Hippocampal formation (tissue), 2 donors: ENCODE data around the gene KCNAB2.

ENCODE experiments used
- DNase-seq, 2 donors: peaks; one replicate each; lab custom pipeline; 2025; lab: John Stamatoyannopoulos, UW

The KCNAB2 gene

DNA sequence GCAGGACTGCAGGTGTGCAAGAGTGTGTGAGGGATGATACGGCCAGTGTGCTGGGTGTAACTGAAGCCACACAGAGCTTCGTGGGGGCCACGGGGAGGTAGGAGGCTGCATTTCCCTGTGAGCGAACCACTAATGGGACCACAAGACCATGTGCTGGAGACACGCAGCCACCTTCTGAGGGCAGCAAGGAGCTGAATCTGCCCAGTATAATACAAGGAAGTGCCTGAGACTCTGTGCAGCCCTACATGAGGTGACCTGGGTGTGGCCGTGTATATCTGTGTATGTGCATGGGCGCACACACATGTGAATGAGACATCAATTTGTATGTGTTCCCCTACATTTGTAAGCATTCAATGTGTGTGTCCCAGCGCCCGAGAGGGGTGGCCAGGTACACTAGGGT is 83.6 kb downstream of the KCNAB2 start:
- no peak for DNase-seq

DNA sequence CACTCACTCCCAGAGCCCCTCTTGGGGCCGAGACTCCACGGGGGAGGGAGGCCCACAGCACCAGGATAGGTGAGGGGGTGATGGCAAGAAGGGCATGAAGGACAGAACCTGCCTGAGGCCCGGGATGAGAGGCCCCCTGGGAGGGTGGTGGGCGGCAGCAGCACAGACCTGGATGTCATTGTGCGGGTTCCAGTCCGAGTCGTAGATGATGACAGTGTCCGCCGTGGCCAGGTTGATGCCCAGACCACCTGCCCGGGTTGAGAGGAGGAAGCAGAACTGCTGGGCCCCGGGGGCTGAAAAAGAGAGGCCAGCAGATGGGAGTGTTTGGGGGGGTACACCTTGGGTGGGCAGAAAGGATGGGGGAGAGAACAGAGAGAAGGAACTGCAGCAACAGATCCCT is 84.3 kb downstream of the KCNAB2 start:
- no peak for DNase-seq

- DNase-seq, result no peak
Observed at GRCh38 chr1:6130596-6130995, 84.9 kb downstream of the KCNAB2 start.

- DNase-seq, result no peak
Observed at GRCh38 chr1:6131561-6131960, 85.9 kb downstream of the KCNAB2 start.

DNA sequence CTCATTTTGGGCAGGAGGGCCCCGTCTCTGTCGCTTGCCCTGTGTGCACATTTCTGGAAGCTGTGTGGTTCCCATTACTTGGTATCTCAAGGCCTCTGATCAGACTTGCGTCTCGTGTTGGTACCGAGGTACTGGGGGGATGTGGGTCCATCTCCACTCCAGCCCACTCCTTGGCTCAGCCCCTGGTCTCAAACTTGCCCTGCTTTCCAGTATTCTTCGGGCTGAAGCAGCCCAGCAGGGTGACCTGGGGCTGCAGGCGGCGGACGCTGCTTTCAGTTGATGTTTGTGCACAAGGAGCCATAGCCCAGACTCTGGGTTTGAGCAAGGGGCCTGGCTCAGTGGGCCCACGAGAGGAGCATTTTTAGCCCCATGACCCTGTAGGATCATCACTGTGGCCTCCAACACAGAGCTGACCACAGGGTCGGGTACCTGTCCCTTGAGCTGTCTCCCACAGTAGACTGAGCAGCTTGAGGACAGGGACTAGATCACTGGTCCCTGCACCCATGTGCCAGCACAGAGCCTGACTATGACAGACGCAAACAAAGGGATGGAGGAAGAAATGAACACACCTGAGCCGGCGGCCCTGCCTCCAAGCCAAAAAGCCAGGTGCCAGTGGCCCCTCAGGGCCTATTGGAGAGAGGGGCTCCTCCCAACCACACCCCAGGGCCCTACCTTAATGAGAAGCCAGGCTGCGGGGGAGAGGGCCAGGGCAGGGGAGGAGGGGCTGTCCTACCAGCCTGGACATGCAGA is 87.6 kb downstream of the KCNAB2 start:
- DNase-seq, result no peak

DNA sequence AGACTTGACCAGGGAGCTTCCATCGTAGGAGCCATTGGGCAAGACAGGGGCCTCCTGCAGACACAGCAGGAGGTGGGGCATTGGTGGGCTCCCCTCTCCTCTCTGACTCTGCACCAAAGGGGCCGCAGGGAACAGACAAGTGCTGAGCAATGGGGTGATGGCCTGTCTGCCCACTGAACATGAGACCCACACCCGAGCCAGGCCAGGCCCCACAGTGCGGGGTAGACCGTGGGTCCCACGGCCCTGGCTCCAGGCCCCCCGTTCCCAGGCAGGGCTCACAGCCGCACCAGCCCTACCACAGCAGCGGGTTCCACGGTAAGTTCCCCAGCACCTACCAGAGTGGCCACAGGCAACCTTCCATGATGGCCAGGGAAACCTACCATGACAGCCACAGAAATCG is 88.5 kb downstream of the KCNAB2 start:
- DNase-seq, result no peak

GRCh38 chr1:6134741-6135510 is 89.2 kb downstream of the KCNAB2 start:
- no peak for DNase-seq

DNA sequence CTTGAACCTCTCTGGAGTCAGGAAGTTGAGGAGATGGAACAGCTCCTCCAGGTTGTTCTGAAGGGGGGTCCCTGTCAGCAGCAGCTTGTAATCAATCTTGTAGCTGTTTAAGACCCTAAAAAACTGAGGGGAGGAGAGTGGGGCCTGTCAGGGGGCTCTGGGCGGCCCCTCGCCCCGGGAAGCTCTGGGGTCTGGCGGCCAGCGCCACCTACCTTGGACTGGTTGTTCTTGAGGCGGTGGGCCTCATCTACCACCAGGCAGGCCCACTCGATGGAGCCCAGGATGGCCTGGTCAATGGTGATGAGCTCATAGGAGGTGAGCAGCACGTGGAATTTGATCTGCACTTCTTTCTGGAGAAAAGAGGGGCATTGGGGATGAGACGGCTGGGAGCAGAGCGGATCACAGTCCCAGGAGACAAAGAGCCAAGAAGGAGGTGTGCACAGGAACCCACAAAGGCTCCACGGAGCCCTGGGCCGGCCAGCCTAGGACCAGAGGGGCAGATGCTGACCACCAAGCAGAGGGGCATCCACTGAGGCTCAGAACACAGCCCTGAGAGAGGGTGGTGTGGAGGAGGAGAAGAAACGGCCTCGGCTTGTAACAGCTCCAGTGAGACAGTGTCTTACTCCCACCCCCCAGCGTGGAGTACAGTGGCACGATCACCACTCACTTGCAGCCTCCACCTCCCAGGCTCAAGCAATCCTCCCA is 91.0 kb downstream of the KCNAB2 start:
- no peak for DNase-seq

- DNase-seq, result no peak
Observed at GRCh38 chr1:6137758-6138157, 92.1 kb downstream of the KCNAB2 start.

GRCh38 chr1:6140413-6140812 is 94.7 kb downstream of the KCNAB2 start:
- DNase-seq, result no peak

DNA sequence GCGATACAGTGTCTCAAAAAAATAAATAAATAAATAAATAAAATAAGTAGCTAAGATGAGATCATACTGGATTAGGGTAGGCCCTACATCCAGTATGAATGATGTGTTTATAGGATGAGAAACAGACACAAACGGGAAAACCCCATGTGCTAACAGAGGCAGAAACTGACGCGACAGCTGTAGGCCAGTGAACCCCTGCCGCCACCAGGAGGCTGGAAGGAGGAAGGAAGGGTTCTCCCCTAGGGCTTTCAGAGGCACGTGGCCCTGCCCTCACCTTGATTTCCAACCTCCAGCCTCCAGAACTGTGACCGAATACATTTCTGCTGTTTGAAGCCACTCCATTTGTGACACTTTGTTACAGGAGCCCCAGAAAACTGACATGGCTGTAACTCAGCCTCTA is 95.9 kb downstream of the KCNAB2 start:
- no peak for DNase-seq

- DNase-seq, result no peak
Observed at GRCh38 chr1:6142036-6142621, 96.4 kb downstream of the KCNAB2 start.

DNA sequence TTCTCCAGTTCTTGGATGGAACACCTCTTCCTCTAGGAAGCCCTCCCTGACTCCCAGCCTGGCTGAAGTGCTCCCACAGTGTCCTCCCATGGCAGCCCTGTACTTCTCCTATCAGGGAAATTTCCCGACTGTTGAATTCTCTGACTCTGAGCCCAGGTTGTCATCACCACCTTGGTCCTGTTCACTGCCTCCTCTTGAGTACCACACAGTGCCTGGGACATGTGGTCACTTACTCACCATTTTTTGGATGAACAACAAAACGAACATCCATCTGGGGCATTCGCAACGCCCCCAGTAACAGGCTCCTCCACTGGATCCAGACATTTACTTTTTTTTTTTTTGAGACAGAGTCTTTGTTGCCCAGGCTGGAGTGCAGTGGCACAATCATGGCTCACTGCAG is 97.0 kb downstream of the KCNAB2 start:
- DNase-seq, result no peak

- no peak for DNase-seq
Observed at GRCh38 chr1:6143395-6143794, 97.7 kb downstream of the KCNAB2 start.

DNA sequence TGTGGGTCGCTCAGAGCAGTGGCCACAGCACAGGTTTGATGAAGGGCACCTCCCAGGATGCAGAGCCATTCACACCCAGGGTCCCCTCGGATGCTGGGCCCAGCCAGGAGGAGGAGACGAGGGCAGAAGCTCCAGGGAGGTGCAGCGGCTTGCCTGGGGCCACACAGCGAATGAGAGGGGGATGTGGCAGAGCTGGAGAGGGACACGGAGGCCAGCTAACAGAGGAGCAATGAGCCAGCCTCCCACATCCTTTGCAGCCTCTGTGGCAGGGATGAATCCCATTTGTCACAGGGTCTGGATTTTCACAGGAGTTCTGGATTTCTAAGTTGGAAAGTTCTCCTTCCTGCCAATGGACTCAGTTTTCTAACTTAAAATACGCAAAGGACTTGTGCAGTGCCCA is 98.5 kb downstream of the KCNAB2 start:
- DNase-seq, result no peak

GRCh38 chr1:6144647-6145395 is 99.1 kb downstream of the KCNAB2 start:
- DNase-seq, result no peak

GRCh38 chr1:6145396-6145750 is 99.7 kb downstream of the KCNAB2 start:
- DNase-seq, result no peak

DNA sequence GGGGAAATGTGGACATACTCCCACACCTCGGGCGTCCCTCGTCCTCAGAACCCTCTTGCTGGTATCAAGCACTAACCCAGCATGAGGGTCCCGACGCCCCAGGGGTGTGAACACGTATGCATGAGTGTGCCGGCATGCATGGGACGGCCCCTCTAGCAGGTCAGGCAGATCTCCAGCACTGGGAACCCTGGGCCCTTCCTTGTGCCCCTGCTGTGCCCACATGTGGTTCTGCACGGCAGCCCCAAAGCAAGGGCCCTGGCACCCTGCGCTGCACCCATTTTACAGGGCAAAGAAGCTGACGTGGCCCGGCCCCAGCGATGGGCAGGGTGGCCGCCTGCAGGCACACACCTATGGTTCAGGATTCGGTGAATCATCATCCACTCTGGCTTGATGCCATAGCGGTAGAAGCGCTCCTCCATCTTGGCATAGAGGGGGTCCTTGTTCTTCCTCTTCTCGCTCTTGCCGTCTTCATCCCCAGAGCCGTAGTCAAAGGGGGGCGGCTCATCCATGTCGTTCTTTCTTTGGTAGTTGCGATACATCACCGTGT is 100.2 kb downstream of the KCNAB2 start:
- no peak for DNase-seq

DNA sequence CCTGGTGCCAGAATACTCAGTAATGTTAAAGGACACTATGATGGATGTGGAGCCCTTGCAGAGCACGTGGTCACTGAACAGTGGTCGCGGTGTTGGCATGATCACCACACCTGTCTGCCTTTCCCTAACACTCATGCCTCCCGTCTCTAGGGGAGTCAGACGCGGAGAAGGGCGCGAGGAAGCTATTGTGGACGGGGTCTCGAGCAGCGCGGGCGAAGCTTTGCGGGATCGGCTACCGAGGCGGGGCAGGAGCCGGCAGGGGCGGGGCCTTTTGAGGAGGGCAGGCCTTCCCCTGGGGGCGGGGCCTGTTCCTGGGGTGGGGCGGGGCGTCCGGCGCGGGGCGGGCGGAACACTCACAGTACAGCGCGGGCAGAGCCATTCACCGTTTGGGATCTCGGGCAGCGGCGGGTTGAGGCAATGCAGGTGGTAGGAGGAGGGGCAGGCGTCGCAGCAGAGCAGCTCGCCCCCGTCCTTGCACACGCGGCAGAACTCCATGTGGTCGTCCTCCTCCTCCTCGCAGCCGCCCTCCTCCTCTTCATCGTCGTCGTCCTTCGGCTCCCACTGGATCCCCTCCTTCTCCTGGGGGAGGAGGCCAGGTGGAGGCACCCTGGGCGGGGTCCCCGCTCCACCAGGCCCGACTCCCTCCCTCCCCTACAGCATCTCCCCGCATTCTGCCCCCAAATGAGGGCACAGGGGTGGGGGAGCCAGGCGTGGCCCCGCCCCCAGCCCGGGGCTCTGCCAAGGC is 103.0 kb downstream of the KCNAB2 start:
- DNase-seq, result no peak

DNA sequence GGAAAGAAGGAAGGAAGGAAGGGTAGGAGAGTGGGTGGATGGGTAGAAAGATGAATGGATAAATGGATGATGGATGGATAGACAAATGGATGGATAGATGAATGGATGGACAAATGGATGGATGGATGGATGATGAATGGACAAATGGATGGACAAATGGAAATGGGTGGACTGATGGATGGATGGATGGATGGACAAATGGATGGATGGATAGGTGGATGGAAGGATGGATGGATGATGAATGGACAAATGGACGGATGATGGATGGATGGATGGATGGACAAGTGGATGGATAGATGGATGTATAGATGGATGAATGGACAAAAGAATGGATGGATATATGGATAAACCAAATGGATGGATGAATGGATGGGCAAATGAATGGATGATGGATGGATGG is 103.9 kb downstream of the KCNAB2 start:
- no peak for DNase-seq
